BJ (cell line): ENCODE results near the gene MAN2A1. TPM values are rescaled to one million over a fixed set of nuclear protein-coding genes. Genes with fewer than 3 reads are reported as not detected.

Experiments used
- CTCF ChIA-PET: fragments of 350-600 bp; formaldehyde crosslinking; extraction: SDS; loops from one replicate; lab custom pipeline; 2021; ENCODE audit warnings: antibody characterized with exemption, inconsistent platforms; lab: Yijun Ruan, JAX
- POLR2A ChIA-PET: fragments of 300-600 bp; sonication (Branson Sonifier 250); formaldehyde crosslinking; extraction: SDS; loops from one replicate; lab custom pipeline; 2021; ENCODE audit warnings: antibody characterized with exemption; lab: Charles Lee
- DNase-seq: peaks from one replicate; pipeline ENCODE4 v3.0.0-alpha.2; 2011; ENCODE audit warnings: low read depth
- H3K27me3 ChIP-seq: 2 replicates; pipeline ENCODE4 v1.6.0; 2011; ENCODE audit warnings: low read length; ENCODE audit not compliant: control insufficient read depth, insufficient read depth
- H3K36me3 ChIP-seq: 2 replicates; pipeline ENCODE4 v1.5.1; 2011; ENCODE audit warnings: low read length; ENCODE audit not compliant: control insufficient read depth, insufficient read depth
- H3K4me3 ChIP-seq: 2 replicates; pipeline ENCODE4 v1.5.1; 2011; ENCODE audit warnings: low read depth, mild to moderate bottlenecking, control low read depth, low read length
- CTCF ChIP-seq: IDR thresholded peaks from 2 replicates; pipeline ENCODE4 v1.5.1; 2011; ENCODE audit warnings: low read depth, mild to moderate bottlenecking, control low read depth, inconsistent platforms, low read length, moderate library complexity; ENCODE audit not compliant: insufficient read depth
- polyA plus RNA-seq: library from polyadenylated mRNA; depleted of rRNA; stranded (reverse); fragments of >200 nt; gene quantifications from 2 replicates; pipeline ENCODE4 v1.2.3, GENCODE V29; 2011

Gene MAN2A1
- polyA plus RNA-seq, 1 experiment = 18.4 TPM

DNA sequence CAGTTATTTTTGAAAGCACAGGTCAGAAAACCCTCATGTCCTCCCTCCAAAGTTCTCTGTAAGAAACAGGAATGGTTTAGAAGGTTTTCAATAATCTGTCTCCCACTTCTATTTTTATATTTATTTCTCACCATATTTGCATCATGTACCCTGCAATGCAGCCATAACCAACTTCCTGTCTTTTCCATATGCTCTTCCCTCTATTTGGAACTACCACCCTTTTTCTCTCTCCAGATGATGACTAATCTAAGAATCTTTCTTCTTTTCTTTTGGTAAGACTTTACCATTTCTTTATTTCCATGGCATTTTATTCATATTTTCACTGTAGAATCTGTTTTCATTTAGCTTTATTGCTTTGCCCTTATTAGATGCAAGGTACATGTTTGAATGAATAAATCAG is 33.9 kb downstream of the MAN2A1 start:
- no peak for DNase-seq
- ChIA-PET POLR2A (no interaction called here), CTCF (interaction anchor here (1.5 kb wide), 1 partner anchor 12 kb away, joined by 4 read pairs; no protein-coding TSS in a partner anchor)
- no peak overlapping the region for H3K4me3 ChIP-seq
- no peak for TF ChIP-seq CTCF
- H3K36me3 ChIP-seq = no peaks in the 10 kb centered on the region
- H3K27me3 ChIP-seq = no peaks in the 10 kb centered on the region

GRCh38 chr5:109725135-109725534 is 35.4 kb downstream of the MAN2A1 start:
- no peak overlapping the region for H3K4me3 ChIP-seq
- CTCF ChIA-PET = interaction anchor here (0.6 to 1.3 kb wide), 3 partner anchors 10 to 14 kb away, joined by 3 to 4 read pairs (median 3); no protein-coding TSS in a partner anchor
- POLR2A ChIA-PET = no interaction called here
- no peak for TF ChIP-seq CTCF
- DNase-seq = no peak
- H3K27me3 ChIP-seq = no peaks in the 10 kb centered on the region
- no peaks in the 10 kb centered on the region for H3K36me3 ChIP-seq

GRCh38 chr5:109739741-109740728 is 50.3 kb downstream of the MAN2A1 start:
- Histone ChIP-seq H3K4me3 (no peak overlapping the region), H3K36me3 (no peaks in the 10 kb centered on the region), H3K27me3 (no peaks in the 10 kb centered on the region)
- ChIA-PET POLR2A (no interaction called here), CTCF (interaction anchor here (0.6 to 1.3 kb wide), 4 partner anchors 14 to 604 kb away, joined by 3 to 5 read pairs (median 4); no protein-coding TSS in a partner anchor)
- DNase-seq = no peak
- no peak for TF ChIP-seq CTCF

DNA sequence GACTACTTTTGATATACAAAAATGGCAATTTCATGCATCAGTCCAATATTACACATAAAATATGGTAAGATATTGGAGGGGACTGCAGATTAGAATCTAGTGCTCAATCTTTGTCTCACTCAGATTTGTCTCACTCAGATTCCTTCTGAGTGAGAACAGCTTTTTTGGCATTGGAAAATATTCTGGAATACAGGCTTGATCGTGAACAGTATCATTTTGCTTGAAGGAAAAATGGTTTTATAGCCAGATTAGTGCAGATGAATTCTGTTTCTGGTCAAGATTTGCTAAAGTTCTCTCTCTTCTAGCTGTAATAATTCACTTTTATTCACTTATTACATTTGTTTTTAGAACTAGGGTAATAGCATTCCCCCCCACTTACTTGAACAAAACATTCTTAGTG is 51.2 kb downstream of the MAN2A1 start:
- no peak for TF ChIP-seq CTCF
- POLR2A ChIA-PET = no interaction called here
- H3K36me3 ChIP-seq = no peaks in the 10 kb centered on the region
- CTCF ChIA-PET = interaction anchor here (0.8 to 1.3 kb wide), 3 partner anchors 15 to 120 kb away, joined by 3 to 5 read pairs (median 3); no protein-coding TSS in a partner anchor
- no peaks in the 10 kb centered on the region for H3K27me3 ChIP-seq
- H3K4me3 ChIP-seq = no peak overlapping the region
- DNase-seq = no peak

- ChIA-PET POLR2A (interaction anchor here (0.6 kb wide), 1 partner anchor 1569 kb away, joined by 13 read pairs; no protein-coding TSS in a partner anchor), CTCF (interaction anchor here (0.8 to 1.3 kb wide), 3 partner anchors 15 to 119 kb away, joined by 3 to 5 read pairs (median 3); no protein-coding TSS in a partner anchor)
- H3K36me3 ChIP-seq = no peaks in the 10 kb centered on the region
- no peak for TF ChIP-seq CTCF
- no peak overlapping the region for H3K4me3 ChIP-seq
- no peaks in the 10 kb centered on the region for H3K27me3 ChIP-seq
- no peak for DNase-seq
Observed at GRCh38 chr5:109741390-109741789, 51.7 kb downstream of the MAN2A1 start.
